ENCODE results near the gene RERE.

DNA sequence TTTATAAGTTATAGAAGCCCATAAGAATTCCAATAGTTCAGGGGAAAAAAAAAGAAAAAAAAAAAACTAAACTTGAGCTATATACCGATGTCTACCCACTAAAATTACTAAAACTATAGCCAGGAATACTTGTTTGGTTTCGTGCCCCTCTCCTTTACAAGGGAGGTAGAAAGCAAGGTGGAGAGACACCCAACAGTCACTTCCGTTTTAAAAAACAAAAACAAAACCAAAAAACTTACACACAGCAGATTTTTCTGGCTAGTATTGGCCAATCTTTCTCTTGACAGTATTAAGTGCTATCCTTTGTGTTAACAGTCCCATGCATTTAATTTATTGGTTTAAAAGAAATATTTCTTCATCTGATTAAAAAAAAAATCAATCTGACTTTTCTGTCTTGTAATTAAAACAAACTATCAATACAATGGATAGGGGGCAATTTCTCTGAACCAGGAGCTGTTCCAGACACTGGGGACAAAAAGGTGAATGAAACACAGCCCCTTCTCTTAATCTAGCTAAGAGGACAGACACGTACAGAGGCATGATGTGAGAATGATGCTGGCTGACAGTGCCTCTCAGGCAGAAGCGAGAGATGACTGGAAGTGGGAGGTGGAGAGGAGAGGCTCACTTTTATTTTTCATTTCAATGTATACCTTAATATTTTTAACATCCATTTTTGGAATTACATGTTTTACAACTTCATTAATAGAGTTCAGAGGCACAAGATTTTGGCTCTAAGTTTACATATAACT lies 214.8 kb downstream of the RERE start:
- TF ChIP-seq, protein P1, sequence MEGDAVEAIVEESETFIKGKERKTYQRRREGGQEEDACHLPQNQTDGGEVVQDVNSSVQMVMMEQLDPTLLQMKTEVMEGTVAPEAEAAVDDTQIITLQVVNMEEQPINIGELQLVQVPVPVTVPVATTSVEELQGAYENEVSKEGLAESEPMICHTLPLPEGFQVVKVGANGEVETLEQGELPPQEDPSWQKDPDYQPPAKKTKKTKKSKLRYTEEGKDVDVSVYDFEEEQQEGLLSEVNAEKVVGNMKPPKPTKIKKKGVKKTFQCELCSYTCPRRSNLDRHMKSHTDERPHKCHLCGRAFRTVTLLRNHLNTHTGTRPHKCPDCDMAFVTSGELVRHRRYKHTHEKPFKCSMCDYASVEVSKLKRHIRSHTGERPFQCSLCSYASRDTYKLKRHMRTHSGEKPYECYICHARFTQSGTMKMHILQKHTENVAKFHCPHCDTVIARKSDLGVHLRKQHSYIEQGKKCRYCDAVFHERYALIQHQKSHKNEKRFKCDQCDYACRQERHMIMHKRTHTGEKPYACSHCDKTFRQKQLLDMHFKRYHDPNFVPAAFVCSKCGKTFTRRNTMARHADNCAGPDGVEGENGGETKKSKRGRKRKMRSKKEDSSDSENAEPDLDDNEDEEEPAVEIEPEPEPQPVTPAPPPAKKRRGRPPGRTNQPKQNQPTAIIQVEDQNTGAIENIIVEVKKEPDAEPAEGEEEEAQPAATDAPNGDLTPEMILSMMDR (IDR thresholded peaks at IDR 0.05), result no peak
- no peak for TF ChIP-seq POLR2A (IDR thresholded peaks at IDR 0.05)

Measured in uterus (tissue), 2 donors.